ENCODE results near the gene LGI4.
A peak's percentile ranks its signal among the peaks of the same experiment; 100 is the strongest.
"Not testable (repeated sequence)": the region's sequence is repeated elsewhere in the genome, so short reads cannot be mapped to it uniquely, and the experiment has no call there.

The LGI4 gene

GRCh38 chr19:35141837-35142605 is 7.2 kb upstream of the LGI4 start:
- DNase-seq: no peak

DNA sequence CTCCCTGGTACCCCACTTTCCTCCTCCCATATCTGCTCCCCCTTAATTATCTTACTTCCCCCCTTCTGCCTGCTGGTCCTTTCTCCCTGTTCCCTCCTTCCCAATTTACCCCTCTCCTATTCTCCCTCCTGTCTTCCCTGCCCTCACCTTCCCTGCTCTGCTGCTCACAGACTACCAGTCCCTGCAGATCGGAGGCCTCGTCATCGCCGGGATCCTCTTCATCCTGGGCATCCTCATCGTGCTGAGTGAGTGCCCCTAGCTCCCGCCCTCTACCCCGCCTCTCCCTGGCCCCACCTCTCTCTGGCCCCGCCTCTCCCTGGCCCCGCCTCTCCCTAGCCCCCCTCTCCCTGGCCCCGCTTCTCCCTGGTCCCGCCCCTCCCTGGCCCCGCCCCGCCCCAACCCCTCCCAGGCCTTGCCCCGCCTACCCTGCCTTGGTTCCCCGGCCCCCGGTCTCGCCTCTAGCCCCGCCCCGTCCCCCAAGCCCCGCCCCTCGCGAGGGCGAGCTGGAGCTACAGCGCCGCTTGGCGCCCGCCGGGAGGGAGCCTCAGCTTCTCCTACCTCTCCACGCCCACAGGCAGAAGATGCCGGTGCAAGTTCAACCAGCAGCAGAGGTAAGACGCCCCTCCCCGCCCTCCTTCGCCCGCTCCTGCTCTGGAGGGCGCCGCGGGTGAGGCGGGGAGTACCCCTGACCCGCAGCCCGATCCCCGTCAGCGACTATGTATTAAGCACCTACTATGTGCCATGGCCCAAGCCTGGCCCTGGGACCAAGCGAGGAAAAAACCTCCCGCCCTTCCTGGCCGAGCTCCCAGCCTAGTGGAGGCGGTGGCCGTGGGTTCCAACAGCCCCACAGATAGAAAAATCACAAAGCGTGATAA is 6.3 kb upstream of the LGI4 start:
- peak; percentile 49 to 99 (median 92) for DNase-seq

DNA sequence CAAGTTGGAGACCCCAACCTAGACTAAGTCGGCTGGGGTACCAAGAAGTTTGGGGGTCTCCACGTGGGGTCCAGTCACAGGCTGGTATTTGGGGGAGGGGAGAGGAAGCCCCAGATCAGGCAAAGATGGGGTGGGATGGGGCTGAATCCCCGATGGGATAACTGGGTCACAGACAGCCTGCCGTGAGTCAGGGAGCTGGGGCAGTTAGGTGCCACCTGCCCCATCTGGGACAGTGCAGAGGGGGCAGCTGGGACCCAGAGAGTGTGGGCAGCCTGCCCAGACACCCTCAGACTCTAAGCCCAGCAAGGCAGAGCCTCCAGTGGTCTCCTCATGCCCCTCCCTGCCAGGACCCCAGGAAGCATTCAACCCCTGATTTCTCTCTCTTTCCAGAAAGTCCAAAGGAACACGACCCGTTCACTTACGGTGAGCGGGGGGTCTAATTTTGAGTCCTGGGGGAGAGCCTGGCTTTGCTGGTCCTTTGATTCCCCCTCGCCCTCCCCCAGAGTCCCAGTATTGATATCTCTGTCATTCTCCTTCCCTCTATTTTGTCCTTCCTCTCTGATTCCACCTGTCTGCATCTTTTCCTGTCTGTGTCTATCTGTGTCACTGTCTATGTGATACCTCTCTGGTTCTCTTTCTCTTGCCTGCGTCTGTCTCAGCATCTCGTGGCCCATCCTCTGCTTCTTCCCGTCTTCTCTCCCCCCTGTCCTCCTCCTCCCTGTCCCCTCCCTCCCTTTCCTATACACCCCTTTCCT is 5.5 kb upstream of the LGI4 start:
- no peak for DNase-seq

- DNase-seq: peak in 12 of 56 donors; percentile 25 to 58 (median 36)
These were observed 3.5 kb upstream of the LGI4 start, which contains the start of gene FXYD1 for GRCh38 chr19:35138305-35138892. Gene FXYD1 (plus strand): TSS chr19:35138824. CDS start chr19:35140080, 1,256 bp downstream.

GRCh38 chr19:35136977-35137702 is 2.3 kb upstream of the LGI4 start:
- DNase-seq: no peak

DNA sequence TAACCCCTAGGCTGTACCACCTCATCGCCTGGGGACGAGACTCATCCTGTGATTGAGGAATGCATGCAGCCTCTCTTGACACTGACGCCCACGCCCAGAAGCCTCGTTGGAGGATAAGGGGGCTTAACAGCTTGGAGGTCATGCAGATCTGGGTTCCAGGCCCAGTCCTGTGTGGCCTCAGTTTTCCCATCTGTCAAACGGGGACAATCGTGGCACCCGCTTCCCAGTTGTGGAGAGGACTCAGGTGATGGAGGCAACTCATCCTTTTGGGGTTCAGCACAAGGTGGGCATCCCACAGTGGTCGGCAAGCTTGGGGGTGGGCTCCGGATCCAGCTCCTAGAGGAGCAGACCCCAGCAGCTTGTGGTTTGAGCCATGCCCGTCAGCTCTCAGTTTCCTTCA is 1.4 kb upstream of the LGI4 start:
- DNase-seq: no peak

DNA sequence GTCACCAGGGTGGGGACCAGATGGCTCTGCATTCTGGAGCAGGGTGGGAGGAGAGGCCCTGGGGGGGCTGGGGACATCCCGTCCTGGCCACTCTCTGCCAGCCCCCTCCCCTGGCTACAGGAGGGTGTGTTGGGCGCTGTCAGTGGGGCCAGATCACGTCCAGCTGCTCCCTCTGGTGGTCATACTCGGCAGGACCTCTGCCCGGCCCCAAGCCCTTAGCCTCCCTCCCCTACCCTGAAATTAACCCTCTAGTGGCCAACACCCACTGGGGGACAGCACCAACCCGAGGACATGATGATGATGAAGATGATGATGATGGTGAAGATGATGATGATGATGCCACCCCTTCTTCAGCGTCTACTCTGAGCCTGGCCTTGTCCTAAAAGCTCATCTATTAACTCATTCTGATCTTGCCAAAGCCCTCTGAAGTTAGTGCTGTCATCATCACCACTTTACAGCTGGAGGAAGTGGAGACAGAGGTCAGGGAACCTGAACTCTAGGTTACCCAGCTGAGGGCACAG is 590 bp upstream of the LGI4 start:
- peak in 53 of 56 donors; percentile 25 to 89 (median 71) for DNase-seq

DNA sequence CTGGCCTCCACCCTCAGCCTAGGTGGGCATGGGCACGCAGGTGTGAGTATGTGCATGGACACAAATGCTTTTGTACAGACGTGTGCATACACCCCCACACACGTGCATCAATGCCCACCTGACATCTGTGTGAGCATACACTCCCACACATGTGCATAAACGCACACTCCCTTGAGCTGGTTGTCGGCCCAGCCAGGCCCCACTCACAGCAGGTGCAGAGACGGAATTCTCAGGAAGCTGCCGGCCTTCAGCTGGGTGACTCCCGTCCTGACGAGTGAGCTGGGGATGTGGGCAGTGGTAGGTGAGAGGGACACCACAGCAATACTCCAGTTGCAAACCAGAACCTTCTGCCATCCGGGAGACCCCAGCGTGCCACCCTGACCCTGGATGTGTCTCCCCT is 1.0 kb downstream of the LGI4 start:
- DNase-seq: peak in 4 of 56 donors; percentile 10 to 24 (median 13)

GRCh38 chr19:35132254-35132653 is 2.6 kb downstream of the LGI4 start:
- DNase-seq: no peak

GRCh38 chr19:35130761-35131720 is 3.8 kb downstream of the LGI4 start:
- DNase-seq: no peak

DNA sequence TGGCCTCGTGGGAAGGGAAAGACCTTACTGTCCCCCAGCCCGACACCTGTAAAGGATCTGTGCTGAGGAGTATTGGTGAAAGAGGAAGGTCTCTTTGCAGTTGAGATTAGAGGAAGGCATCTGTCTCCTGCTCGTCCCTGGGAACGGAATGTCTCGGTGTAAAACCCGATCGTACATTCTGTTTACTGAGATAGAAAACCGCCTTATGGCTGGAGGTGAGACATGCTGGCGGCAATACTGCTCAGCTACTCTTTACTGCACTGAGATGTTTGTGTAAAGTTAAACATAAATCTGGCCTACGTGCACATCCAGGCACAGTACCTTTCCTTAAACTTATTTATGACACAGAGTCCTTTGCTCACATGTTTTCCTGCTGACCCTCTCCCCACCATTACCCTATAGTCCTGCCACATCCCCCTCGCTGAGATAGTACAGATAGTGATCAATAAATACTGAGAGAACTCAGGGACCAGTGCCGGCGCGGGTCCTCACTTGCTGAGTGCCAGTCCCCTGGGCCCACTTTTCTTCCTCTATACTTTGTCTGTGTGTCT is 5.1 kb downstream of the LGI4 start:
- DNase-seq: not testable (repeated sequence)

DNA sequence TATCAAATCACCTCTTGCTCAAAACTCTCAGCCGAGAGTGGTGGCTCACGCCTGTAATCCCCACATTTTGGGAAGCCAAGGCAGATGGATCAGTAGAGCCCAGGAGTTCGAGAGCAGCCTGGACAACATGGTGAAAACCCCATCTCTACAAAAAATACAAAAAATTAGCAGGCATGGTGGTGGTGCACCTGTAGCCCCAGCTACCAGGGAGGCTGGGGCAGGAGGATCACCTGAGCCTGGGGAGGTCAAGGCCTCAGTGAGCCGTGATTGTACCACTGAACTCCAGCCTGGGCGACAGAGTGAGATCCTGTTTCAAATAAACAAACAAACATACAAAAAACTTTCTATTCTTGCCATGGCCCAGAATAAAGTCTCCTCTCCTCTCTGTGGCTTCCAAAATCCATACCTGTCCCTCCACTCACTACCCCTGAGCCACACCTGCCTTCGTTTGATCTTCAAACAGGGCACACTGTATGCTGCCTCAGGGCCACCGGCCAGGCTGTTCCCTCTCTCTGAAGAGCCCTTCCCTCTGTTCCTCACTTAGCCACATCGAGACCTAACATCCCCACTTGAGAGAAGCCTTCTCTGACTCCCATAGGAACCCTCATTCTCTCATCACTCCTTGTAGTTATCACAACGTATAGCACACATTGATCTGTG is 6.3 kb downstream of the LGI4 start:
- no peak for DNase-seq

GRCh38 chr19:35127871-35128270 is 7.0 kb downstream of the LGI4 start:
- DNase-seq: no peak

GRCh38 chr19:35126624-35126959 is 8.3 kb downstream of the LGI4 start:
- peak in 47 of 56 donors; percentile 21 to 87 (median 58) for DNase-seq

GRCh38 chr19:35125749-35126623 is 8.9 kb downstream of the LGI4 start:
- DNase-seq: no peak

GRCh38 chr19:35125270-35125717 is 9.6 kb downstream of the LGI4 start:
- peak in 1 of 56 donors; percentile 28 for DNase-seq
